GM15510 (cell line): ENCODE data around the gene FNTB.

Experiments
- POLR2A ChIP-seq: IDR thresholded peaks from 3 replicates; pipeline ENCODE4 v1.6.1; 2011; ENCODE audit warnings: borderline replicate concordance; ENCODE audit not compliant: insufficient read length; ENCODE audit errors: extremely low read depth

The FNTB gene, protein sequence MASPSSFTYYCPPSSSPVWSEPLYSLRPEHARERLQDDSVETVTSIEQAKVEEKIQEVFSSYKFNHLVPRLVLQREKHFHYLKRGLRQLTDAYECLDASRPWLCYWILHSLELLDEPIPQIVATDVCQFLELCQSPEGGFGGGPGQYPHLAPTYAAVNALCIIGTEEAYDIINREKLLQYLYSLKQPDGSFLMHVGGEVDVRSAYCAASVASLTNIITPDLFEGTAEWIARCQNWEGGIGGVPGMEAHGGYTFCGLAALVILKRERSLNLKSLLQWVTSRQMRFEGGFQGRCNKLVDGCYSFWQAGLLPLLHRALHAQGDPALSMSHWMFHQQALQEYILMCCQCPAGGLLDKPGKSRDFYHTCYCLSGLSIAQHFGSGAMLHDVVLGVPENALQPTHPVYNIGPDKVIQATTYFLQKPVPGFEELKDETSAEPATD

DNA sequence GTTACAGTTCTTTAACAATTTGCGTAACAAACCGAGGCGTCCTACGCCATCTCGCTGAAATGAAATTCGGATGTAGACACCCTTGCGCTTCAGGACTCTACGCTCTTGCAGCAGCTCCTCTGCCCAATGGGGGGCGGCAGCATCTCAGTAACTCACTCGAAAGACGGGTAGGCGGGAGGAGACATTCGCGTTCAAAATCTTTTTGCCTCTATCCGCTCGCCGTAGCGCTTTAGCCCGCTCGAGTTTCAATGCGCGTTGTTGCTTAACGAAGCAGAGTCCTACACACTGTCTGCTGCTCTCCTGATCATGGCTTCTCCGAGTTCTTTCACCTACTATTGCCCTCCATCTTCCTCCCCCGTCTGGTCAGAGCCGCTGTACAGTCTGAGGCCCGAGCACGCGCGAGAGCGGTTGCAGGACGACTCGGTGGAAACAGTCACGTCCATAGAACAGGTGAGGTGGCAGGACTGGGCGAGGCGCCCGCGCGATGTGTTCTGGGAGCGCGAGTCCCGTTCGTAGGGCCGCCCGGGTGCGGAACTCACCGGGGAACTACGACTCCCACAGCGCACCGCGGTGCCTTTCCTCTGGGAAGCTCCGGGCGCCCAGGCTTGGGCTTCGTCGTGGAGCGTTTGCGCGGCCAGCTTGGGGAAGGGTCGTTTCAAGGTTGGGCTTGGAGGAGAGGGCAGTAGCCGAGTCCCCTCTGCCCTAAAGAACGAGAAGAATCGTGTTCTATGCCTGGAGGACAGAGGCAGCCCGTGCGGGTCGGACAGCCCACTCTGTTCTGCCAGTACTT, at the start of gene FNTB:
Gene FNTB (plus strand): TSS at position 248 of the 790 bp plus-strand sequence. CDS start 59 bp downstream, at position 307.
- peak; percentile 50 for TF ChIP-seq POLR2A

DNA sequence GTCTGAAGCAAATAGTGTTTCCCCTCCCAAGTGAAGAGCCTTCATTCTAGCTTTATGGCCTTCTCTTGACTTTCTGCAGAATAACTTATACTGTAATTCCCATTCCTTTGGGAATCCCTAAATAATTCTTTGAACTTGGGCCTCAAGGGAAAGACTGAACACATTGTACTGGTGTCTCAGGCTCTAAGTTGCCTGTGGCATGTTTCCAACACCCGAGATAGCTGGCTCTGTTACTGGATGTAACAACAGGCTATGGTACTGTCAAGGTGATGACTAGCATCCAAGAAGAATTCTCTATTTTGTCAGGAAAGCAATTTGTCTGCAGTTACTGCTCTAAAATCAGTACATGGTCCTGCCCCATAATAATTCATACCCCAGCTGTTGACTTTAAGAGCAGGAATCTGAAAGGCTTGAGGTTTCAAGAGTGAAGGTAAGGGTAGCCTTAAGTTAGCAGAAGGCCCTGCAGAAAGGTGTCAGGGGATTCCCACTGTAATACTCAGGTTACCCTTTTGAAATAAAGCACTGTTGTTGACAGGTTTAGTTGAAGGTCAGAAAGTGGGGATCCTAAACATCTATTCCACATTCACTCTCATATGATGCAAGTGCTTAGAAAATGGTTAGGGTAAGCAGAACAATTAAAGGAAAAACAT, 49.4 kb upstream of the FNTB start:
- TF ChIP-seq POLR2A = no peak

DNA sequence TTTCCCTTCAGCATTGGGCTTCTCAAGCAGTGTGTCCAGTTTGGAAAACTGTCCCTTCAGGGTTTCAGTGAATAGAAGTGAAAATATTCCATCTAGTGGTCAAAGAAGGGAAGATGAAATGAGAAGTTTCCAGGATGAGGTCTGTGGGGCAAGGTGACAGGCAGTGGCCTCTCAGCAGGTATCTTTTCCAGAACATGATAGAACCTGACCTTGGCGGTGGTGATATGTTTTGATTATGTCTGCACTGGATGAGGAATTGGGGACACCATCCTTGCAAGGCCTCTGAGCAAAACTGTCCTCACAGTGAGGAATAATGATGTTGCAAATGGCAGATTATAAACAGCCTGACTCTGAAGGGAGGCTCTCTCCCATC, 48.9 kb upstream of the FNTB start:
- TF ChIP-seq POLR2A = no peak

DNA sequence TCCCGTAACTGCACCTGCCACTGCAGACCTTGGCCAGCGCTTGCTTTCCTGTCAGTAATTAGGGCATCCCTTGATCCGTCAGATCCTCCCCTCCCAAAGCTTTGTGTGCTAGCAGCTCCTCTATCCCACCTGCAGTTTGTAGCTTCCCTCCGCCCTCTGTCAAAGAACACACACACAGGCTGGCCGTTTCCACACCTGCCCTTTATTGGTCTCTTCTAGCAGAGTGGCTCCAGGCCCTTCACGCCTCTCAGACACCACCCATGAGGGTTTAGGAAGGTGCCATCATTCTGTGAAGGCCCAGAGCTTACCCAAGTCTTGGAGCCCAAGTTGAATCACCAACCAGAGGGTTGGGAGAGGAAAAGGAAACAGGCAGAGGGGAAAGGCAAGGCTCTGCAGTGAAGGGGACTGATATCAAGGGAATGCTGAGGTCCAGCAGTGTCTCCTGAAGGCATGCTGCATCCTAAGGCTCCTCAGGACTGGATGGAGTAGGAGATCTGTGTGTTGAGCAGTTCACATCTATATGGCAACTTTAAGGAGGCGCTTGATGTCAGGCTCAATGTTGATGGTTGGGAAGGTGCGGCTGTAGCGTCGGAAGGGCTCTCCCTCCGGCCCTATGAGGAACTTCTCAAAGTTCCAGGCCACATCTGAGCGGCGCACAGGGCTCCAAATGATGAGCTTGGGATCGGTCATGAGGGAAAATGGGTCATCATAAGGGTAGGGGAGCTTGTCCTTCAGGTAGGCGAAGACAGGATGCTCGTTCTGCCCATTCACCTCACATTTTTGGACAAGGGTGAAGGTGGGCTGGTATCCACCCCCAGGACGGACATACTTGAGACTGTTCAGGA, 47.5 kb upstream of the FNTB start:
- no peak for TF ChIP-seq POLR2A

DNA sequence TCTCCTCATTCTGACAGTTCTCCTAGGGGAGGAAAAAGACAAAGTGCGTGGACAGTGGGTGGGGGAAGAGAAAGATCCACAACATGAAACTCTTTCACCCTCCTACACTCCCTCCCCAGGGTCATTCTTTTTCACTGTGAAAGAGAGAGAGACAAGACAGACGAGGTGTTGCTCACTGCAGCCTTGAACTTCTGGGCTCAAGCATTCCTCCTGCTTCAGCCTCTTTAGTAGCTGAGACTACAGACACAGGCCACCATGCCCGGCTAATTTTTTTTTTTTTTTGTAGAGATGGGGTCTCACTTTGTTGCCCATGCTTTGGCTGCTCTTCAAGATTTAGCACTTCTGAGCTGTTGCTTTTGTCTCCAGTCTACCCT, 46.9 kb upstream of the FNTB start:
- no peak for TF ChIP-seq POLR2A

DNA sequence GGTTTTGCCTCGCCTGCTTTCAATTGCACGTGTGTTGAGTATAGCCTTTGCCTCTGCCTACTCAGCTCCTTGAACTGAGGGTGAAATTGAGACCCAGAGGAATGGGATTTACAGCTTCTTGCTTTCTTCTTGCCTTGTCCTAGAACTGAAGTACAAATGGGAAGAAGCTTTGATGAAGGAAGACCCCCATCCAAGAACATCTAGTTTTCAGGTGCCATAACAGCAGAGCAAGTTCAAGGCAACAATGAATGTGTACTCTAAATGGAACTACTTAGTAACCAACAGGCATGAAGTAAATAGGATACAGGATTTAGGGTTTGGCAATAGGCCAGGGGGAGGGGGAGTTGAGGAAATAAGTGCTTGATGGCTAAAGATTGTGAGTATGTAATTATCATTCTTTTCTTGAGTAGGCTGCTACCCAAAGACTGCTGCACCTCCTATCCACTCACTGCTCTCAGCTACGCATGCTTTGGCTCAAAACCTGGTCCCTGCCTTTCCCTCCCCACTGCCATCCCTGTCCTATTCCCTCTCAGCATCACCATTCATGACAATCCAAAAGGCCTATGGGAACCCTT, 46.3 kb upstream of the FNTB start:
- TF ChIP-seq POLR2A = no peak

DNA sequence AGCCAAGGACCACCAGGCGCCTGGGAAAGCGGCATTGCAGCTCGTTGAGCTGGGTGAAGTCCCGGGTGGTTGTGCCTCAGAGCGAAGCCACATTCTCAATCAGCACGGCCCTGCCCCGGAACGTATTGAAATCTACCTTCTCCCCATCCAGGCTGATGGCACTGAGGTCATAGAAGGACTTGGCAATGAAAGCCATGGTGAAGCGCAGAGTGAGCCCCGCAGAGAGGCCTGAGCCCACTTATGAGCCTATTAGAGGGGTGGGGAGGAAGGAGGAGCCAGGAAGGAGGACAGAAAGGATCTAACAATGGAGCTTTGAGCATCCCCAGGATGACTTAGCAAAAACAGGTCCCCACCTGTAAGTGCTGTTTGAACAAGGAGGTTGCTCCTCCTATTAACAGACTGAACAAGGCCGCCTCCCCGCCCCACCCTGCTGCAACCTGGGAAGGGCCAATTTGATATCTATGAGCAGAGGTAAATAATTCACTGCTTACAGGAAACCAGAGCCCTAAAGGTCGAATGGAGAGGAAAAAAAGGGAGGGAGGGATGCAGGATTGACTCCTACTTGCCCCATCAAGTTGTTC, 44.1 kb upstream of the FNTB start, which contains the start of gene GPX2:
Gene GPX2 (minus strand): TSS at position 215 of the 581 bp plus-strand sequence. CDS start 19 bp downstream, at position 196.
- no peak for TF ChIP-seq POLR2A

DNA sequence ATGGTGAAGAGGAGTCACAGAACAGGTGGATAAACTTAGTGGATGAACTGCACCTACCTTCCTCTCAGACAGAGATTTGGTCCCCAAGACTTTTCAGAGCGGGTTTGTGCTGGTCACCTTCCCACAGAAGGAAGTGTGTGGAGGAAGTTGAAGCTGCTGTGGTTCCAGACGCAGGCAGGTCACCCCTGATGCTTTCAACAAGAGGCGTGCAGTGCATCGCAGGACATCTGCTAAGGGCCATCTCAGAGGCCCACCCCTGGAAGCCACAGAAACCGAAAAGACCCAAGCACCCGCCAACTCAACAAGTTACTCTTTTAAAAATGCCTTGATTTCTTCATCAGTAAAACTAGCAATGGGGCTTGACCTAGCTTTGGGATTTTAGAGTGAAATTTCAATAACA, 43.1 kb upstream of the FNTB start:
- TF ChIP-seq POLR2A = no peak

DNA sequence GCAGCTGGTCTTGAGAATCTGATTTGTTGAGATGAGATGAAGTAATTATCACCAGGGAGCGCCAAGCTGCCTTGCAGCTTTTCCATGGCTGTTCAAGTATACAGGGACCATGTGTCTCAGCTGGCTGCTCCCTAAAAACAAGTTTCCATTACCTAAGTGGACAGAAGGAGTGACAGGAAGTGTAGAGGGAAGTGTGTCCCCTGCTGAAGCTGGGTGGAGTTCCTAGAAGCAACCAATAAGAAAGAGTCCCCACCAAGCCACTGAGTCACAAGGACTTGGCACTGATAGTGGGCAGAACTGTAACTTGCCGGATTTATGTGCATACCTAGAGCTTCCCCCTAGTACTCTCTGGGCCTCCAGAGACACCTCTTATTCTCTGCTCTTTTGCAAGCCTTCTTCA, 42.7 kb upstream of the FNTB start:
- no peak for TF ChIP-seq POLR2A

DNA sequence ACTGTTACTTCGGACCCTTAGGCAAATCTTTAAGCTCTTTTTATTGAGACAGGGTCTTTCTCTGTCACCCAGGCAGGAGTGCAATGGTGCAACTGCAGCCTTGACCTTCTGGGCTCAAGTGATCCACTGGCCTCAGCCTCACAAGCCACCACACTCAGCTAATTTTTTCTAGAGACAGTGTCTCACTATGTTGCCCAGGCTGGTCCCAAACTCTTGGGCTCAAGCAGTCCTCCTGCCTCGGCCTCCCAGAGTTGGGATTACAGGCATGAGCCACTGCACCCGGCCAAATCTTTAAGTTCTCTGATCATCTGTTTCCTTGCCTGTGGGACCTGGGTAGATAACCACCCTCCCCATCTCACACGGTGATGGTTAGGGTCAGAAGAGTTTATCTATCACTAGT, 41.8 kb upstream of the FNTB start:
- TF ChIP-seq POLR2A = no peak

DNA sequence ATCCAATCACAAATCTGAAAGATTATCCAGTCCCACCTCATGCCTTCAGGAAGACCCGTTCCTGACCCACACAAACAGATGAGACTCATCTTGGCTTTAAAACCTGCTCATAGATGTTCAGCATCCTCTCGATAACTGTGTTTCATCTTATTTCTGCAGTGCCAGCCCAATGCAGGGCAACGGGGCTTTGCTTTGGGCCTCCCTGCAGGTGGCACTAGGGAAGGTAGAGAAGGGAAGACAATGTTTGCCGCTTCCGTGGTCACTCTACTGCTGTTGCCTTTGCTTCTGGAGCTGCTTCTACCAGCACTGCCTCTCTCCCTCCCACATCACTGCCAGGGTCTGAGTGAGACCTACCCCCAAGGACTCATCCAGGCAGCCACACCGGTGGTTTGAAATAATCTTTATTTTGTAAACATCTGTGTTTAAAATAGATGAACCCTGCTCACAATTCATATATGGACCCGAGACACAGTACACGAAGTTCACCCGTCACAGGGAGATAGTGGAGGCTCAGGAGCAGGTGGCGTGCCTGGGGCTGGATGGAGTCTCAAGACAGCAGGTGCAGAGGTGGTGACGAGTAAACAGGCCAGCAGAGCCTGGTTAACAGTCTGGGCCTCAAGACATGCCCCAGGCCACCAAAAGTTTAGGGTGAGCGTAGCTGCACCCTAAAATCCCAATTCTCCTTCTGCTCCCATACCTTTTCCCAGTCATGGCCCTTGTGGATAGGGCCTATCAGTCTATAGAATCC, 41.1 kb upstream of the FNTB start:
- no peak for TF ChIP-seq POLR2A

DNA sequence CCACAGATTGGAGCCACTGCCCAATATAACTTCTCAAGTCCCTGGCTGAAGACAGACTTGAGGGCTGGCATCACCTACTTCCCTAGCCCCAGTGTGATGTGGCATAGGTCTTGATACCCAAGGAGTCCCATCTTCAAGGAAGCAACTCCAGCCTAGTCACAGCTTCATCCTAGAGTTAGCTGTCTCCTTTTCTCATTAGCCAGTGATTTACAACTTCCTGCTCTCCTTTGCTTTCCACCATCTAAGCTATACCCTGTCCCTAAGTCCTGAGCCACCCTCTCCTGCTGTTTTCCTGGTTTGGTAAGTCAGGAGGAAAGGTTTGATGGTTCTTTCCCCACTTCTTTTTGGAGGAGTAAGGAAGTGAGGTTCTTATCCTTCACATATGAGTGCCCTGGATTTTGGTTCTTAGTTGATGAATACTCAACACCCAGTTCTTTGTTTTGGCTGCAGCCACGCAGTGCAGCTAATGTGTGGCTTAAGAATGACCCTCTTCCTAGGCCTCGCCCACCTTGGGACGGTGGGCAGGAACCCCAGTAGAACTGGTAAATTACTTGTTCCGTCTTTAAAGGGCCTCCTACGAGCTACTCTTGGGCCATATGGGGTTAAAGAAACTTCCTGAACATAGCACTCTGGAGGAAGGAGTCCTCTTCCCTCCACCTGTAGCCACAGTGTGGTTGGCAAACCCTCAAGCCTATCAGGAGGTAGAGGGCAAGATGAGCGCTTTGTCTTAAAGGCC, 40.2 kb upstream of the FNTB start:
- no peak for TF ChIP-seq POLR2A
